Adrenal gland (tissue), 5 donors: Measurements from ENCODE around the gene CHN2.

Experiments used
- CTCF ChIP-seq, 6 experiments: fragments of 450-650 bp in 4 of 6; fragments of 200-600 bp in 2 of 6; sonication (generic) in 1 of 6; IDR thresholded peaks; 1 replicate in 5 of 6; 2 replicates in 1 of 6; pipeline versions ENCODE4 v1.5.1 to v1.8.0; 2016 to 2021; ENCODE audit warnings: antibody characterized with exemption in 6 of 6, mild to moderate bottlenecking in 2 of 6, moderate library complexity in 1 of 6
- POLR2A ChIP-seq, 2 donors: fragments of 450-650 bp; IDR thresholded peaks; one replicate each; pipeline ENCODE4 v1.6.1; 2017; ENCODE audit warnings: antibody characterized with exemption in 2 of 2, mild to moderate bottlenecking in 2 of 2, moderate library complexity in 1 of 2
- donor health status: DM: no; HTN: no; CAD: no.

GRCh38 chr7:29236649-29237048, 42.1 kb downstream of the CHN2 start:
- no peak for TF ChIP-seq CTCF (IDR thresholded peaks at IDR 0.05)
- no peak for TF ChIP-seq POLR2A (IDR thresholded peaks at IDR 0.05)
